Urinary bladder (tissue), 4 donors: ENCODE results near the gene PGBD5. TPM values are rescaled to one million over a fixed set of nuclear protein-coding genes. Genes with fewer than 3 reads are reported as not detected.

Source experiments
- DNase-seq: peaks from one replicate; pipeline ENCODE4 v3.0.0-alpha.2; 2015; ENCODE audit errors: extremely low spot score
- H3K27ac ChIP-seq: one replicate; pipeline ENCODE4 v1.5.1; 2013; ENCODE audit warnings: low read depth, mild to moderate bottlenecking, moderate library complexity
- H3K36me3 ChIP-seq: one replicate; pipeline ENCODE4 v1.6.1; 2013; ENCODE audit warnings: mild to moderate bottlenecking, moderate library complexity; ENCODE audit not compliant: insufficient read depth
- H3K4me1 ChIP-seq: one replicate; pipeline ENCODE4 v1.6.1; 2013; ENCODE audit warnings: mild to moderate bottlenecking, moderate library complexity; ENCODE audit not compliant: insufficient read depth
- H3K4me3 ChIP-seq: one replicate; pipeline ENCODE4 v1.5.1; 2013; ENCODE audit warnings: low read depth, low read length
- WGBS: extraction: QIAGEN DNeasy Blood & Tissue Kit; methylation state at CpG from one replicate; pipeline ENCODE4 v1.1.7; 2013; 5-methylcytosine and 5-hydroxymethylcytosine counted together
- polyA plus RNA-seq: library from polyadenylated mRNA; stranded (reverse); fragments of 200-250 nt; gene quantifications from one replicate; pipeline ENCODE4 v1.2.3, GENCODE V29; 2013
- total RNA-seq: library from RNA; depleted of rRNA; stranded (reverse); fragments of >200 nt; gene quantifications from one replicate; pipeline ENCODE4 v1.2.3, GENCODE V29; 2014
- donor health status: healthy with polysubstance abuse.
- donor health status: healthy.

The PGBD5 gene
- total and polyA plus RNA-seq, 2 donors, result 0.52 to 2.5 TPM

- no peak for DNase-seq
- H3K4me1 ChIP-seq, result no peaks in the 10 kb centered on the region
- H3K36me3 ChIP-seq, result no peaks in the 10 kb centered on the region
- no peak overlapping the region for H3K4me3 ChIP-seq
- no peak overlapping the region for H3K27ac ChIP-seq
- 72% methylated on average over 28 of the region's 28 CpGs for WGBS
Observed at GRCh38 chr1:230291731-230292620, 134.2 kb downstream of the PGBD5 start.

- Histone ChIP-seq H3K36me3 (no peaks in the 10 kb centered on the region), H3K4me1 (no peaks in the 10 kb centered on the region), H3K27ac (no peak overlapping the region), H3K4me3 (no peak overlapping the region)
- no peak for DNase-seq
- 89% methylated on average over 5 of the region's 5 CpGs for WGBS
Observed at GRCh38 chr1:230289350-230289644, 136.8 kb downstream of the PGBD5 start.

GRCh38 chr1:230288641-230289349 is 137.3 kb downstream of the PGBD5 start:
- 84% methylated on average over 14 of the region's 14 CpGs for WGBS
- no peaks in the 10 kb centered on the region for H3K4me1 ChIP-seq
- no peak for DNase-seq
- no peak overlapping the region for H3K27ac ChIP-seq
- H3K36me3 ChIP-seq, result no peaks in the 10 kb centered on the region
- H3K4me3 ChIP-seq, result no peak overlapping the region

- Histone ChIP-seq H3K4me3 (no peak overlapping the region), H3K27ac (no peak overlapping the region), H3K4me1 (no peaks in the 10 kb centered on the region), H3K36me3 (no peaks in the 10 kb centered on the region)
- no peak for DNase-seq
- 64% methylated on average over 17 of the region's 17 CpGs for WGBS
Observed at GRCh38 chr1:230287674-230288315, 138.3 kb downstream of the PGBD5 start.

GRCh38 chr1:230286890-230287269 is 139.3 kb downstream of the PGBD5 start:
- H3K4me1 ChIP-seq, result no peaks in the 10 kb centered on the region
- WGBS, result 68% methylated on average over 10 of the region's 10 CpGs
- DNase-seq, result no peak
- no peak overlapping the region for H3K4me3 ChIP-seq
- H3K27ac ChIP-seq, result no peak overlapping the region
- no peaks in the 10 kb centered on the region for H3K36me3 ChIP-seq

- DNase-seq, result no peak
Observed at GRCh38 chr1:230286166-230286889, 139.8 kb downstream of the PGBD5 start.

GRCh38 chr1:230285351-230285750 is 140.8 kb downstream of the PGBD5 start:
- no peak for DNase-seq
- Histone ChIP-seq H3K4me1 (no peaks in the 10 kb centered on the region), H3K36me3 (no peaks in the 10 kb centered on the region), H3K4me3 (no peak overlapping the region), H3K27ac (no peak overlapping the region)
- 90% methylated on average over 7 of the region's 7 CpGs for WGBS

More at GRCh38 chr1:230286166-230286889, 139.8 kb downstream of the PGBD5 start:
- Histone ChIP-seq H3K36me3 (no peaks in the 10 kb centered on the region), H3K4me3 (no peak overlapping the region), H3K4me1 (no peaks in the 10 kb centered on the region), H3K27ac (no peak overlapping the region)
- 82% methylated on average over 21 of the region's 21 CpGs for WGBS

GRCh38 chr1:230284891-230285290 is 141.2 kb downstream of the PGBD5 start:
- 75% methylated on average over 10 of the region's 10 CpGs for WGBS
- H3K36me3 ChIP-seq, result no peaks in the 10 kb centered on the region
- no peak overlapping the region for H3K4me3 ChIP-seq
- no peaks in the 10 kb centered on the region for H3K4me1 ChIP-seq
- no peak for DNase-seq
- no peak overlapping the region for H3K27ac ChIP-seq

- 90% methylated on average over 12 of the region's 12 CpGs for WGBS
- Histone ChIP-seq H3K36me3 (no peaks in the 10 kb centered on the region), H3K27ac (no peak overlapping the region), H3K4me1 (no peaks in the 10 kb centered on the region), H3K4me3 (no peak overlapping the region)
- no peak for DNase-seq
Observed at GRCh38 chr1:230283678-230284077, 142.5 kb downstream of the PGBD5 start.

- no peak overlapping the region for H3K4me3 ChIP-seq
- 53% methylated on average over 3 of the region's 3 CpGs for WGBS
- no peaks in the 10 kb centered on the region for H3K36me3 ChIP-seq
- H3K4me1 ChIP-seq, result no peaks in the 10 kb centered on the region
- H3K27ac ChIP-seq, result no peak overlapping the region
- DNase-seq, result no peak
Observed at GRCh38 chr1:230282157-230282556, 144.0 kb downstream of the PGBD5 start.

GRCh38 chr1:230281556-230281955 is 144.6 kb downstream of the PGBD5 start:
- H3K4me3 ChIP-seq, result no peak overlapping the region
- WGBS, result 56% methylated on average over 17 of the region's 17 CpGs
- H3K4me1 ChIP-seq, result no peaks in the 10 kb centered on the region
- no peaks in the 10 kb centered on the region for H3K36me3 ChIP-seq
- DNase-seq, result no peak
- no peak overlapping the region for H3K27ac ChIP-seq

GRCh38 chr1:230280906-230281413 is 145.2 kb downstream of the PGBD5 start:
- Histone ChIP-seq H3K4me1 (no peaks in the 10 kb centered on the region), H3K4me3 (no peak overlapping the region), H3K36me3 (no peaks in the 10 kb centered on the region), H3K27ac (no peak overlapping the region)
- WGBS, result 94% methylated on average over 23 of the region's 23 CpGs
- DNase-seq, result no peak

- no peaks in the 10 kb centered on the region for H3K4me1 ChIP-seq
- no peak overlapping the region for H3K4me3 ChIP-seq
- 94% methylated on average over 24 of the region's 24 CpGs for WGBS
- no peak for DNase-seq
- no peaks in the 10 kb centered on the region for H3K36me3 ChIP-seq
- H3K27ac ChIP-seq, result no peak overlapping the region
Observed at GRCh38 chr1:230280054-230280795, 145.9 kb downstream of the PGBD5 start.
